GM18520 (cell line): ENCODE results near the gene PPM1F.
"Not testable (repeated sequence)": the region's sequence is repeated elsewhere in the genome, so short reads cannot be mapped to it uniquely, and the experiment has no call there.

ENCODE experiments used
- ATAC-seq: cut with Tn5 transposase; IDR thresholded peaks from one replicate; pipeline ENCODE4 v1.9.1; 2021; ENCODE audit not compliant: unreplicated experiment

The PPM1F gene

GRCh38 chr22:21942407-21943343, 10.0 kb downstream of the PPM1F start:
- ATAC-seq: no peak

- no peak for ATAC-seq
These were observed 10.7 kb downstream of the PPM1F start for GRCh38 chr22:21941921-21942320.

GRCh38 chr22:21940521-21940920, 12.1 kb downstream of the PPM1F start:
- ATAC-seq: no peak

- not testable (repeated sequence) for ATAC-seq
These were observed 12.7 kb downstream of the PPM1F start for GRCh38 chr22:21939935-21940334.

GRCh38 chr22:21939461-21939913, 13.2 kb downstream of the PPM1F start:
- ATAC-seq: no peak

GRCh38 chr22:21938906-21939305, 13.7 kb downstream of the PPM1F start:
- ATAC-seq: no peak

- ATAC-seq: no peak
These were observed 14.4 kb downstream of the PPM1F start for GRCh38 chr22:21938071-21938822.

GRCh38 chr22:21937821-21938070, 14.9 kb downstream of the PPM1F start:
- no peak for ATAC-seq

- ATAC-seq: no peak
These were observed 15.4 kb downstream of the PPM1F start for GRCh38 chr22:21937041-21937820.

GRCh38 chr22:21936151-21936775, 16.4 kb downstream of the PPM1F start:
- ATAC-seq: no peak

- no peak for ATAC-seq
These were observed 18.7 kb downstream of the PPM1F start for GRCh38 chr22:21933910-21934309.

GRCh38 chr22:21933413-21933812, 19.2 kb downstream of the PPM1F start:
- ATAC-seq: no peak

GRCh38 chr22:21932347-21932746, 20.3 kb downstream of the PPM1F start:
- ATAC-seq: no peak

- no peak for ATAC-seq
These were observed 21.6 kb downstream of the PPM1F start for GRCh38 chr22:21931056-21931455.

- ATAC-seq: no peak
These were observed 23.4 kb downstream of the PPM1F start for GRCh38 chr22:21929253-21929652.

GRCh38 chr22:21928048-21928447, 24.6 kb downstream of the PPM1F start:
- ATAC-seq: no peak

GRCh38 chr22:21927174-21927823, 25.3 kb downstream of the PPM1F start:
- no peak for ATAC-seq

GRCh38 chr22:21926728-21927127, 25.9 kb downstream of the PPM1F start:
- ATAC-seq: no peak

GRCh38 chr22:21923163-21923561, 29.5 kb downstream of the PPM1F start:
- ATAC-seq: no peak

GRCh38 chr22:21922370-21923162, 30.1 kb downstream of the PPM1F start:
- ATAC-seq: no peak
